ENCODE results near the gene KIF1B.
"Not testable (repeated sequence)": the region's sequence is repeated elsewhere in the genome, so short reads cannot be mapped to it uniquely, and the experiment has no call there.

Gene KIF1B

DNA sequence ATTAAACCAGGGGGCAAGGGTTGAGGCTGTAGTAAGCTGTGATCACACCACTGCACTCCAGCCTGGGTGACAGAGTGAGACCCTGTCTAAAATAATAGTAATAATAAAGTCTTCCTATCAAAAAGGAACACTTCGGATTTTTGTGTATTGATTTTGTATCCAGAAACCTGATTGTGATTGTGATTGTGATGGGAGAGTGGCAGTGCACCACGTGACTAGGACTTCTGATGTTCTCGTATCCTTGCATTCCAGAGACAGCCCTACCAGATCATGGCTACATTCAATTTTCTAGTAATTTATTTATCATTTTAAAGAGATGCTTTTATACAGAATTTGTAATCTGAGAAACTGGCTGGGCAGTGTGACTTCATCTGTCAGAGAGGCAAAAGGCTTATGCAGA lies 2.6 kb upstream of the KIF1B start:
- Histone ChIP-seq H3K9me3 (no peaks in the 10 kb centered on the region), H3K4me3 (no peak overlapping the region), H3K4me1 (peaks cover 11% of the 10 kb centered on the region), H3K27me3 (ENCODE audit: low read depth) (no peaks in the 10 kb centered on the region), H3K36me3 (replicated peaks) (no peaks in the 10 kb centered on the region)
- no peak for DNase-seq (ENCODE audit: low spot score in 2 of 2)
- in situ Hi-C loops (cut with MboI; ENCODE audit: low sequenced_read_pairs): no loop called here

DNA sequence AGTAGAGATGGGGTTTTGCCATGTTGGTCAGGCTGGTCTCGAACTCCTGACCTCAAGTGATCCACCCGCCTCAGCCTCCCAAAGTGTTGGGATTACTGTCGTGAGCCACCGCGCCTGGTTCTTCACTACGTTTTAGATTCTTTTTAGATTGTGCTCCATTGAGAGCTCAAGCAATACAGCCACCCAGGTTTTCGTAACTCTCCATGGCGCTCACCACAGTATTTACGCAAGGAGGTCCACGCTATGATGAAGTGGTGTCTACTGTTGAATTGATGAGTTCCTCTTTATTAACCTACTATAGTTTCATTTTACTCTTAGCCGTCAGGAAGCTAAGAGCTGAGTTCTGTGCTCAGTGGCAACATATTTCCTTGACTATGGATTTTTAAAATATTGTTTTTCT lies 1.8 kb upstream of the KIF1B start:
- H3K4me3 ChIP-seq: no peak overlapping the region
- in situ Hi-C loops (cut with MboI; ENCODE audit: low sequenced_read_pairs): no loop called here
- H3K4me1 ChIP-seq: peaks cover 19% of the 10 kb centered on the region
- DNase-seq (ENCODE audit: low spot score in 2 of 2): no peak
- H3K36me3 ChIP-seq (replicated peaks): no peaks in the 10 kb centered on the region
- no peaks in the 10 kb centered on the region for H3K27me3 ChIP-seq (ENCODE audit: low read depth)
- no peaks in the 10 kb centered on the region for H3K9me3 ChIP-seq

DNA sequence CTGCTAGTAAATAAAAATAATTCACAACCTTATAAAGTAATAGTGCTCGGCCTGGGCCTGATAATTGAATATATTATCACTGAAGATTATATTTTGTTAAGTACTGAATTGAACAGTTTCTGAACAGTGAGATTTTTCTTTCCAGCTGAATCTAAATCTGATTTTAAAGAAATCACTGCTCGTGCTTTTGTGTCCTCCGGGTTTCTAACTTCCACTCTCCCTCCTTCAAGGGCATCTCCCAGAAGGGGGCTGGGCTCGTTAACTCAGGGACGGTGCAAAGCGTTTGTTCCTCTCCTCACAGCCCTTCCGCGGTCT lies 823 bp upstream of the KIF1B start:
- Histone ChIP-seq H3K27me3 (ENCODE audit: low read depth) (no peaks in the 10 kb centered on the region), H3K4me3 (peak overlapping the region; percentile 91), H3K9me3 (no peaks in the 10 kb centered on the region), H3K4me1 (peaks cover 22% of the 10 kb centered on the region), H3K36me3 (replicated peaks) (no peaks in the 10 kb centered on the region)
- in situ Hi-C loops (cut with MboI; ENCODE audit: low sequenced_read_pairs): no loop called here
- no peak for DNase-seq (ENCODE audit: low spot score in 2 of 2)

DNA sequence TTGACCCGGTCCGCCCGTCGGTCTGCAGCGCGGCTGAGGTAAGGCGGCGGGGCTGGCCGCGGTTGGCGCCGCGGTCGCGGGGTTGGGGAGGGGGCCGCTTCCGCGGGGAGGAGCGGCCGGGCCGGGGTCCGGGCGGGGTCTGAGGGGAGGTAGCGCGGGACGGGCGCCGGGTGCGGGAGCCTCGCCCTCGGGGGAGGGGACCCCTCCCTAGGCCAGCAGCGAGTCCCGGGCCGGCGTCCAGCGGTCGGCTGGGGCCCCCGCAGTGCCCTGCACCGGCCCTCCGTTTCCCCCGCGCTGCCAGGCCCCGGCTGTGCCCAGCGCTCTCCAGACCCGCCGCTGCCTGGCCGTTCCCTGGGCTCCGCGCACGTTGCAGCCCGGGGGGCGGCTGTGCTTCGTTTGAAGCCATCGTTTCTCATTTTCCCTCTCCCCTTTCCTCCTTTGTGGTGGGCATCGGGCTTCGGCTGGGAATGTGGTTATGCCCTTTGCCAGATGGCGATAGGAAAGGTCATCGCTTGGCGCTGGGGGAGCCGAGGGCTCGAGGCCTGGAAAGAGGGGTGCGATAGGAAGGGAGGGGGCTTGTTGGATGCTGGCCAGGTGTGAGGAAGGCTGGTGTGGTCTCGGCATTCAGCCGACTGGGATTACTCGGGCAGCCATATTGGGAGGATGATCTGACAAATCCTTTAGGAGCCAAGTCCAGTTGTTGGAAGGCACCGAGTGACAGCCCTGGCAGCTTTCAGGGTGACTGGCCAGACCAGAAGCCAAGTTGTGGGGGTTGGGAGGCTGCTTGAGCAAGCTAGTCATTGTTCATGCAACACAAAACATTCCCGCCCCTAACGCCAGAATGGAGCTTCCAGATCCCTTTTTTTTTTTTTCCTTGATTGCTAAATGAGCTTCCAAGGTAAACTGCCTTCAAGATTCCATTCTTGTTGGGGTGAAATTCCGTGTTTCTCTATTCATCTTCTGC lies 753 bp downstream of the KIF1B start:
- Histone ChIP-seq H3K36me3 (replicated peaks) (no peaks in the 10 kb centered on the region), H3K4me1 (peaks cover 32% of the 10 kb centered on the region), H3K9me3 (no peaks in the 10 kb centered on the region), H3K27me3 (ENCODE audit: low read depth) (no peaks in the 10 kb centered on the region), H3K4me3 (peak overlapping the region; percentile 91)
- DNase-seq (ENCODE audit: low spot score in 2 of 2): peak; percentile 56 to 86
- in situ Hi-C loops (cut with MboI; ENCODE audit: low sequenced_read_pairs): no loop called here

DNA sequence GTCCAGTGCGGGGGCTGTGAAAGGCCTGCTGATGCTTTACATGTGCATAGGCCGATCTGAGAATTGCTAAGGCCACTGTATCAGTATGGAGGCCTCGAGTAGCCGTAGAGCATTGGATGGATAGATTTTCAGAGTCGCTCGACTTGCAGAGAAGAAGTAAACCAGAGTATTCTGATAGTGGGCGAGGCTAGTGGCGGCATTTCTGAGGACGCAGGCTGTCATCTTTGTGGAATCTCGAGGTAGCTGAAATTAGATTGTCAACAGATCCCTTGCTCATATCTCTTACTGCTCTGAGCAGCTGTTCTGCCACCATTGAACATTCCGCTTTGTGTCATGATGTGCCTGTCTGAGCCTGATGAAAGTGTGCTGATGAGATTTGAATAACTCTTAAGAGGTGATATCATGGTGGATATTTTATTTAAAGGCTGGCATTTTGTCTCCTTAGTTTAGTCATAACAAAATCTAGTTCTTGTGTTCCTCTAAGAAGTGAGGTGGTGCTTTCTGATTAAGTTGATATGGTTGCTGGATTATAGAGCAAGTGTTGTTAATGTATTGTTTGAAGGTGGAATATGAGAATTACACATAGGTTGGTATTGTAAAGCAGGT lies 1.5 kb downstream of the KIF1B start:
- in situ Hi-C loops (cut with MboI; ENCODE audit: low sequenced_read_pairs): no loop called here
- Histone ChIP-seq H3K9me3 (no peaks in the 10 kb centered on the region), H3K4me1 (peaks cover 37% of the 10 kb centered on the region), H3K4me3 (peak overlapping the region; percentile 91), H3K27me3 (ENCODE audit: low read depth) (no peaks in the 10 kb centered on the region), H3K36me3 (replicated peaks) (no peaks in the 10 kb centered on the region)
- peak in 1 of 2 experiments; percentile 20 for DNase-seq (ENCODE audit: low spot score in 2 of 2)

DNA sequence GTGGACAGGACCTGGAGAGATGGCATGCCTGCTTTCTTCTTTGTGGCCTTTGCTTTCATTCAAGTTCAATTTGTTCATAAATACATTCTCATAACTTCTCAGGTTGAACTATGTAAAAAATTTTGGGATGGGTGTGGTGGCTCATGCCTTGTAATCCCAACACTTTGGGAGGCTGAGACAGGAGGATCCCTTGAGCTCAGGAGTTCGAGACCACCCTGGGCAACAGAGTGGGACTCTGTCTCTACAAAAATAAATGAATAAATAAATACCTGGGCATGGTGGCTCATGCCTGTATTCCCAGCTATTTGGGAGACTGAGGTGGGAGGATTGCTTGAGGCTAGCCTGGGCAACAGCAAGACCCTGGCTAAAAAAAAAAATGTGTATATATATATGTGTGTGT lies 2.1 kb downstream of the KIF1B start:
- in situ Hi-C loops (cut with MboI; ENCODE audit: low sequenced_read_pairs): no loop called here
- Histone ChIP-seq H3K4me1 (peaks cover 43% of the 10 kb centered on the region), H3K36me3 (replicated peaks) (no peaks in the 10 kb centered on the region), H3K27me3 (ENCODE audit: low read depth) (no peaks in the 10 kb centered on the region), H3K9me3 (no peaks in the 10 kb centered on the region), H3K4me3 (peak overlapping the region; percentile 91)
- DNase-seq (ENCODE audit: low spot score in 2 of 2): no peak

- Histone ChIP-seq H3K27me3 (ENCODE audit: low read depth) (no peaks in the 10 kb centered on the region), H3K4me1 (peaks cover 51% of the 10 kb centered on the region), H3K4me3 (no peak overlapping the region), H3K36me3 (replicated peaks) (no peaks in the 10 kb centered on the region), H3K9me3 (no peaks in the 10 kb centered on the region)
- in situ Hi-C loops (cut with MboI; ENCODE audit: low sequenced_read_pairs): no loop called here
- DNase-seq (ENCODE audit: low spot score in 2 of 2): peak in 1 of 2 experiments; percentile 23
Measured at GRCh38 chr1:10213186-10213705, 2.9 kb downstream of the KIF1B start.

- peaks cover 50% of the 10 kb centered on the region for H3K4me1 ChIP-seq
- in situ Hi-C loops (cut with MboI; ENCODE audit: low sequenced_read_pairs): no loop called here
Measured at GRCh38 chr1:10216090-10216749, 5.8 kb downstream of the KIF1B start.

GRCh38 chr1:10217748-10218441 lies 7.5 kb downstream of the KIF1B start:
- peak; percentile 54 to 85 for DNase-seq (ENCODE audit: low spot score in 2 of 2)
- no peaks in the 10 kb centered on the region for H3K27me3 ChIP-seq (ENCODE audit: low read depth)
- in situ Hi-C loops (cut with MboI; ENCODE audit: low sequenced_read_pairs): no loop called here
- no peaks in the 10 kb centered on the region for H3K9me3 ChIP-seq
- peaks cover 44% of the 10 kb centered on the region for H3K4me1 ChIP-seq
- H3K4me3 ChIP-seq: no peak overlapping the region
- no peaks in the 10 kb centered on the region; the same call in 1 of the 2 replicates for H3K36me3 ChIP-seq (replicated peaks)

More at GRCh38 chr1:10216090-10216749, 5.8 kb downstream of the KIF1B start:
- H3K36me3 ChIP-seq (replicated peaks): no peaks in the 10 kb centered on the region
- no peaks in the 10 kb centered on the region for H3K27me3 ChIP-seq (ENCODE audit: low read depth)
- no peaks in the 10 kb centered on the region for H3K9me3 ChIP-seq
- peak in 1 of 2 experiments; percentile 38 for DNase-seq (ENCODE audit: low spot score in 2 of 2)
- H3K4me3 ChIP-seq: no peak overlapping the region

GRCh38 chr1:10220200-10220599 lies 9.8 kb downstream of the KIF1B start:
- peaks cover 15% of the 10 kb centered on the region for H3K9me3 ChIP-seq
- DNase-seq (ENCODE audit: low spot score in 2 of 2): no peak
- no peak overlapping the region for H3K4me3 ChIP-seq
- no peaks in the 10 kb centered on the region for H3K27me3 ChIP-seq (ENCODE audit: low read depth)
- peaks cover 34% of the 10 kb centered on the region for H3K4me1 ChIP-seq
- H3K36me3 ChIP-seq (replicated peaks): no peaks in the 10 kb centered on the region; the same call in 1 of the 2 replicates
- in situ Hi-C loops (cut with MboI; ENCODE audit: low sequenced_read_pairs): no loop called here

GRCh38 chr1:10220657-10221056 lies 10.3 kb downstream of the KIF1B start:
- DNase-seq (ENCODE audit: low spot score in 2 of 2); H3K4me3 ChIP-seq; H3K36me3 ChIP-seq (replicated peaks); in situ Hi-C loops (cut with MboI; ENCODE audit: low sequenced_read_pairs); H3K27me3 ChIP-seq (ENCODE audit: low read depth): not testable (repeated sequence)
- H3K4me1 ChIP-seq: peaks cover 34% of the 10 kb centered on the region
- H3K9me3 ChIP-seq: peaks cover 20% of the 10 kb centered on the region

- in situ Hi-C loops (cut with MboI; ENCODE audit: low sequenced_read_pairs): no loop called here
- H3K27me3 ChIP-seq (ENCODE audit: low read depth): no peaks in the 10 kb centered on the region
- H3K9me3 ChIP-seq: peaks cover 21% of the 10 kb centered on the region
- H3K4me1 ChIP-seq: peaks cover 12% of the 10 kb centered on the region
- H3K36me3 ChIP-seq (replicated peaks): no peaks in the 10 kb centered on the region; the same call in 1 of the 2 replicates
- no peak overlapping the region for H3K4me3 ChIP-seq
- no peak for DNase-seq (ENCODE audit: low spot score in 2 of 2)
Measured at GRCh38 chr1:10225573-10225972, 15.2 kb downstream of the KIF1B start.

DNA sequence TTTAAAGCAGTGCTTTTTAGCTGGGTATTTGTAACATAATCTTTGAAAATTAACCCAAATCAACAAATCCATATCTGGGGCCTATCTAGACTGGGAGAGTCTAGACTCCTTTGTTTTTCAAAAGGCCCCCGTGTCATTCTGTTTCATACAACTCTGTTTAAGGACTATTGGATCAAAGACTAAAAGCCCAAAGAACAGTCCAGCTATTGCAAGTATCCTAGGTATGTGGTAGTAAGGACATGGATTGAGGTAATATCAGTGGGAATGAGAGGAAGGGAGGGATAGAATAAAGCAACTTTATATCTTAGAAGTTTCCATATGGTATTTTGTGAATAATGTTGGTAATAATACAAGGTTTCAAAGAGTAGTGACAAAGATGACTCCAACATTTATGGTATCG lies 18.2 kb downstream of the KIF1B start:
- no peak for DNase-seq (ENCODE audit: low spot score in 2 of 2)
- Histone ChIP-seq H3K36me3 (replicated peaks) (peaks cover 9% of the 10 kb centered on the region), H3K27me3 (ENCODE audit: low read depth) (no peaks in the 10 kb centered on the region), H3K4me1 (peaks cover 23% of the 10 kb centered on the region), H3K9me3 (peaks cover 21% of the 10 kb centered on the region), H3K4me3 (no peak overlapping the region)
- in situ Hi-C loops (cut with MboI; ENCODE audit: low sequenced_read_pairs): no loop called here

All from HAP-1 (cell line).